HG02798 (cell line): ENCODE data around the gene YAE1.

ENCODE experiments used
- ATAC-seq: cut with Tn5 transposase; IDR thresholded peaks from one replicate; pipeline ENCODE4 v1.9.1; 2021; ENCODE audit warnings: mild to moderate bottlenecking; ENCODE audit not compliant: unreplicated experiment, poor library complexity

Gene YAE1

GRCh38 chr7:39605087-39605486 is 38.9 kb downstream of the YAE1 start:
- ATAC-seq = peak; percentile 44

GRCh38 chr7:39606352-39606751 is 40.1 kb downstream of the YAE1 start:
- no peak for ATAC-seq

GRCh38 chr7:39606941-39607340 is 40.7 kb downstream of the YAE1 start:
- ATAC-seq = no peak

- no peak for ATAC-seq
Observed at GRCh38 chr7:39607865-39608264, 41.7 kb downstream of the YAE1 start.

GRCh38 chr7:39608278-39608677 is 42.1 kb downstream of the YAE1 start:
- ATAC-seq = no peak

- peak; percentile 58 for ATAC-seq
Observed at GRCh38 chr7:39609113-39609934, 43.1 kb downstream of the YAE1 start.

GRCh38 chr7:39609935-39610263 is 43.7 kb downstream of the YAE1 start:
- no peak for ATAC-seq

- no peak for ATAC-seq
Observed at GRCh38 chr7:39613577-39613976, 47.4 kb downstream of the YAE1 start.

GRCh38 chr7:39614299-39614698 is 48.1 kb downstream of the YAE1 start:
- no peak for ATAC-seq

GRCh38 chr7:39615350-39615975 is 49.3 kb downstream of the YAE1 start:
- no peak for ATAC-seq

- ATAC-seq = no peak
Observed at GRCh38 chr7:39616138-39616537, 49.9 kb downstream of the YAE1 start.

- no peak for ATAC-seq
Observed at GRCh38 chr7:39617005-39617404, 50.8 kb downstream of the YAE1 start.

- ATAC-seq = no peak
Observed at GRCh38 chr7:39618868-39619267, 52.7 kb downstream of the YAE1 start.

- ATAC-seq = no peak
Observed at GRCh38 chr7:39620486-39620885, 54.3 kb downstream of the YAE1 start.

GRCh38 chr7:39621261-39621660 is 55.1 kb downstream of the YAE1 start:
- ATAC-seq = no peak

GRCh38 chr7:39621784-39622411 is 55.7 kb downstream of the YAE1 start:
- peak; percentile 18 for ATAC-seq
